Neural progenitor cell (in vitro differentiated cells): ENCODE measurements around the gene UBN2. TPM values are rescaled to one million over a fixed set of nuclear protein-coding genes. Genes with fewer than 3 reads are reported as not detected.

ENCODE experiments used
- DNase-seq: peaks from one replicate; pipeline ENCODE4 v3.0.0-alpha.2; 2016; ENCODE audit warnings: low spot score
- H2AFZ ChIP-seq: fragments of 200-600 bp; sonication (generic); replicated peaks from 2 replicates; pipeline ENCODE4 v1.6.1; 2016; ENCODE audit warnings: antibody characterized with exemption
- H3F3A ChIP-seq: fragments of 200-600 bp; sonication (generic); 2 replicates; pipeline ENCODE4 v1.6.1; 2016; ENCODE audit warnings: antibody characterized with exemption, low read depth
- H3K27ac ChIP-seq: fragments of 200-600 bp; sonication (generic); 2 replicates; pipeline ENCODE4 v1.5.1; 2016; ENCODE audit warnings: mild to moderate bottlenecking
- H3K27me3 ChIP-seq: fragments of 200-600 bp; sonication (generic); 2 replicates; pipeline ENCODE4 v1.6.1; 2016; ENCODE audit warnings: mild to moderate bottlenecking, moderate library complexity
- H3K36me3 ChIP-seq: fragments of 200-600 bp; sonication (generic); 2 replicates; pipeline ENCODE4 v1.5.1; 2016
- H3K4me1 ChIP-seq: fragments of 200-600 bp; sonication (generic); 2 replicates; pipeline ENCODE4 v1.6.1; 2016; ENCODE audit warnings: mixed run types
- H3K4me2 ChIP-seq: fragments of 200-600 bp; sonication (generic); 2 replicates; pipeline ENCODE4 v1.6.1; 2016
- H3K4me3 ChIP-seq: fragments of 200-600 bp; sonication (generic); 2 replicates; pipeline ENCODE4 v1.5.1; 2016
- H3K79me2 ChIP-seq: fragments of 200-600 bp; sonication (generic); 2 replicates; pipeline ENCODE4 v1.6.1; 2016; ENCODE audit warnings: low read depth
- H3K9ac ChIP-seq: fragments of 200-600 bp; sonication (generic); 2 replicates; pipeline ENCODE4 v1.6.1; 2016
- H3K9me3 ChIP-seq: fragments of 200-600 bp; sonication (generic); 2 replicates; pipeline ENCODE4 v1.5.1; 2016; ENCODE audit warnings: low read depth
- H4K20me1 ChIP-seq: fragments of 200-600 bp; sonication (generic); 2 replicates; pipeline ENCODE4 v1.6.1; 2016; ENCODE audit warnings: low read depth
- H3K27ac Mint-ChIP-seq: 3 replicates; pipeline ENCODE4 v1.8.0; 2021; ENCODE audit warnings: mixed read lengths
- H3K27me3 Mint-ChIP-seq: 2 replicates; pipeline ENCODE4 v1.8.0; 2022; ENCODE audit warnings: low read depth, mild to moderate bottlenecking, inconsistent platforms, moderate library complexity, mixed read lengths; ENCODE audit not compliant: insufficient read depth
- H3K36me3 Mint-ChIP-seq: 3 replicates; pipeline ENCODE4 v1.8.0; 2021; ENCODE audit warnings: mixed read lengths
- H3K4me1 Mint-ChIP-seq: 3 replicates; pipeline ENCODE4 v1.8.0; 2021; ENCODE audit warnings: mixed read lengths
- H3K4me3 Mint-ChIP-seq: 3 replicates; pipeline ENCODE4 v1.8.0; 2021; ENCODE audit warnings: mild to moderate bottlenecking, moderate library complexity, mixed read lengths
- H3K9me3 Mint-ChIP-seq: 3 replicates; pipeline ENCODE4 v1.8.0; 2020; ENCODE audit warnings: mixed read lengths
- EZH2 ChIP-seq: fragments of 200-600 bp; sonication (generic); IDR thresholded peaks from 2 replicates; pipeline ENCODE4 v1.6.1; 2017; ENCODE audit warnings: antibody characterized with exemption, mild to moderate bottlenecking, moderate library complexity
- EZH2phosphoT487 ChIP-seq: fragments of 200-600 bp; sonication (generic); IDR thresholded peaks from 2 replicates; pipeline ENCODE4 v1.6.1; 2017; ENCODE audit warnings: antibody characterized with exemption
- total RNA-seq: library from RNA; depleted of rRNA; stranded (reverse); fragments of >200 nt; gene quantifications from 2 replicates; pipeline ENCODE4 v1.2.3, GENCODE V29; 2015; ENCODE audit warnings: low replicate concordance
- TF ChIP-seq, protein P1 (sequence below): fragments of 200-600 bp; sonication (generic); IDR thresholded peaks from 2 replicates; pipeline ENCODE4 v1.5.1; 2017; ENCODE audit warnings: antibody characterized with exemption, mild to moderate bottlenecking

Gene UBN2
- 15.7 and 19.5 TPM in 2 replicates for total RNA-seq

DNA sequence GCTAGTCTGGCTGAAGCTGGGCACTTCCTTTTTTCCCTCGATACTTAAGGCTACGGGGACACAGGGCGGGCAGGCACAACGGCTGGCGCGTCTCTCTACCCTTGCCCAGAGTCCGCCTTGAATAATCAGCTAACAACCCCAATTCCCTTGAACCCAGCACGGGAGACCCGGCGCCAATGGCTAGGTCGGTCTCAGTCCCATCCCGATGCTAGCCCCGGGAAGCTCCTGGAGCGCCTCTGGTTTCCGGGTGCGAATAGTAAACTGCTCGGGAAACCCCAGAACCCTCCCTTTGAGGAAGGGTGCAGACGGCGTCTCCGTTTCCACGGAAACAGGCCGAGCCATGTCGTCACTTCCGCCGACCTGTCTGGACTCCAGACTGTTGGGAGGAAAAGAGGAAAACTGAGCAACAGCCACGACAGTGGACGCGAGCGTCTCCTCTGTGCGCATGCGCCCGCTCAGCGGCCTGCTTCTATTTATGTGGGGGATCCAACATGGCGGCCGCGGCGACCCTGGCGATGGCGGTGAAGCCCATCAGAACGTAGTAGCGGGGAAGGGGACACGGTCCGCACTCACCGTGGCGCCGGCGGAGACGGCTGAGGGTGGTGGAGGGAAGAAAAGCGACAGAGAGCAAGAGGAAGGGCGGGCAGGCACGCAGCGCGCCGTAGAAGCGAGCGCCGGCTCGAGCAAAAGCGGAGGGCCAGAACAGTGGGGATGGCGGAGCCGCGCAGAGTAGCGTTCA lies at the start of gene UBN2:
UBN2 (plus strand) TSS at position 464 of the 739 bp plus-strand sequence; CDS start at position 712, 248 bp downstream.
- no peaks in the 10 kb centered on the region for H3K36me3 ChIP-seq
- peaks cover 6% of the 10 kb centered on the region for H3K4me1 ChIP-seq
- Mint-ChIP-seq H3K27ac (peak within 1 kb of the TSS; percentile 99), H3K9me3 (no peaks in the 10 kb centered on the region), H3K36me3 (no peaks in the 10 kb centered on the region), H3K4me3 (peak within 1 kb of the TSS; percentile 100), H3K27me3 (peaks cover 7% of the 10 kb centered on the region), H3K4me1 (peaks cover 14% of the 10 kb centered on the region)
- peak within 1 kb of the TSS; percentile 70 for H3K27ac ChIP-seq
- peaks cover 13% of the 10 kb centered on the region for H3F3A ChIP-seq
- peak within 1 kb of the TSS; percentile 71 for H3K9ac ChIP-seq
- TF ChIP-seq, protein P1, sequence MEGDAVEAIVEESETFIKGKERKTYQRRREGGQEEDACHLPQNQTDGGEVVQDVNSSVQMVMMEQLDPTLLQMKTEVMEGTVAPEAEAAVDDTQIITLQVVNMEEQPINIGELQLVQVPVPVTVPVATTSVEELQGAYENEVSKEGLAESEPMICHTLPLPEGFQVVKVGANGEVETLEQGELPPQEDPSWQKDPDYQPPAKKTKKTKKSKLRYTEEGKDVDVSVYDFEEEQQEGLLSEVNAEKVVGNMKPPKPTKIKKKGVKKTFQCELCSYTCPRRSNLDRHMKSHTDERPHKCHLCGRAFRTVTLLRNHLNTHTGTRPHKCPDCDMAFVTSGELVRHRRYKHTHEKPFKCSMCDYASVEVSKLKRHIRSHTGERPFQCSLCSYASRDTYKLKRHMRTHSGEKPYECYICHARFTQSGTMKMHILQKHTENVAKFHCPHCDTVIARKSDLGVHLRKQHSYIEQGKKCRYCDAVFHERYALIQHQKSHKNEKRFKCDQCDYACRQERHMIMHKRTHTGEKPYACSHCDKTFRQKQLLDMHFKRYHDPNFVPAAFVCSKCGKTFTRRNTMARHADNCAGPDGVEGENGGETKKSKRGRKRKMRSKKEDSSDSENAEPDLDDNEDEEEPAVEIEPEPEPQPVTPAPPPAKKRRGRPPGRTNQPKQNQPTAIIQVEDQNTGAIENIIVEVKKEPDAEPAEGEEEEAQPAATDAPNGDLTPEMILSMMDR = no peak
- TF ChIP-seq EZH2phosphoT487 (no peak), EZH2 (no peak)
- H3K79me2 ChIP-seq = peaks cover 44% of the 10 kb centered on the region
- H2AFZ ChIP-seq = peak within 1 kb of the TSS; percentile 100
- no peaks in the 10 kb centered on the region for H3K9me3 ChIP-seq
- H3K4me2 ChIP-seq = peak within 1 kb of the TSS; percentile 93
- H3K27me3 ChIP-seq = no peaks in the 10 kb centered on the region
- H3K4me3 ChIP-seq = peak within 1 kb of the TSS; percentile 97
- H4K20me1 ChIP-seq = peaks cover 28% of the 10 kb centered on the region
- peak; percentile 98 for DNase-seq

GRCh38 chr7:139181404-139181803 lies 49.6 kb upstream of the UBN2 start:
- Histone ChIP-seq H3K4me3 (no peak overlapping the region), H2AFZ (no peak overlapping the region), H3K27ac (no peak overlapping the region), H3K9ac (no peak overlapping the region), H3K9me3 (no peaks in the 10 kb centered on the region), H3K4me1 (no peaks in the 10 kb centered on the region), H4K20me1 (no peaks in the 10 kb centered on the region), H3F3A (no peaks in the 10 kb centered on the region), H3K4me2 (no peak overlapping the region), H3K79me2 (no peaks in the 10 kb centered on the region), H3K27me3 (no peaks in the 10 kb centered on the region), H3K36me3 (peaks cover 4% of the 10 kb centered on the region)
- H3K9me3 Mint-ChIP-seq = no peaks in the 10 kb centered on the region
- H3K36me3 Mint-ChIP-seq = peaks cover 21% of the 10 kb centered on the region
- no peaks in the 10 kb centered on the region for H3K4me1 Mint-ChIP-seq
- no peaks in the 10 kb centered on the region for H3K27me3 Mint-ChIP-seq
- DNase-seq = no peak
- TF ChIP-seq EZH2phosphoT487 (no peak), EZH2 (no peak)
- TF ChIP-seq, protein P1 = no peak
- H3K4me3 Mint-ChIP-seq = no peak overlapping the region
- no peak overlapping the region for H3K27ac Mint-ChIP-seq

DNA sequence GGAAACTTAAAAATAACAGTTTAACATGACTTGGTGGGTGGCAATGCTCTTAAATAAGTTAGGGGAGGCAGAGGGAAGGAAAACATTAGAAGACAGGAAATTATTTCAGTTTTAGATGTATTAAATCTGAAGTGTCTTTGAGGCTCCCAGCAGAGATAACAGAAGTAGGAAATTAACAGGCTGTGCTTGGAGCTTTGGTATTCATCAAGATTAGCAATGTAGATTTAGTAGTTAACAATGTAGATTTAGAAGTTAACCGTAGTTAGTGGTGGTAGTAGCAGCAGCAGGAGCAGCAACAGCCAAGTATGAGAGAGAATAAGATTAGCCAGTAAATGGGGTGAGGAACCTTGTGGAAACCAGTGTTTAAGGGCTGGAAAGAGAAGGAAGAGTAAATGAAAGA lies 48.7 kb upstream of the UBN2 start:
- H3K4me1 ChIP-seq = no peaks in the 10 kb centered on the region
- peak overlapping the region; percentile 27 for H3K9ac ChIP-seq
- H3K36me3 ChIP-seq = peaks cover 4% of the 10 kb centered on the region
- Mint-ChIP-seq H3K27me3 (no peaks in the 10 kb centered on the region), H3K36me3 (peaks cover 23% of the 10 kb centered on the region), H3K4me3 (no peak overlapping the region), H3K27ac (no peak overlapping the region), H3K9me3 (no peaks in the 10 kb centered on the region), H3K4me1 (no peaks in the 10 kb centered on the region)
- no peaks in the 10 kb centered on the region for H3K79me2 ChIP-seq
- H3K4me2 ChIP-seq = no peak overlapping the region
- H3K27ac ChIP-seq = peak overlapping the region; percentile 18
- H2AFZ ChIP-seq = no peak overlapping the region
- DNase-seq = no peak
- H3K27me3 ChIP-seq = no peaks in the 10 kb centered on the region
- no peak for TF ChIP-seq EZH2
- TF ChIP-seq, protein P1 = no peak
- TF ChIP-seq EZH2phosphoT487 = no peak
- H3K9me3 ChIP-seq = no peaks in the 10 kb centered on the region
- H3F3A ChIP-seq = no peaks in the 10 kb centered on the region
- H4K20me1 ChIP-seq = no peaks in the 10 kb centered on the region
- H3K4me3 ChIP-seq = no peak overlapping the region
